CD4-positive, alpha-beta T cell (primary cell): ENCODE data around the gene ZNF804B. TPM values are rescaled to one million over a fixed set of nuclear protein-coding genes. Genes with fewer than 3 reads are reported as not detected.

ENCODE experiments used
- ATAC-seq: fragments of 200-7000 bp; cut with Tn5 transposase; one replicate; pipeline ENCODE4 v1.10.0; 2022; ENCODE audit warnings: mild to moderate bottlenecking; ENCODE audit not compliant: poor library complexity
- CTCF ChIA-PET: fragments of 350-600 bp; sonication (Branson Sonifier 250); formaldehyde crosslinking; loops from one replicate; lab custom pipeline; 2021; ENCODE audit warnings: antibody characterized with exemption, inconsistent platforms; lab: Charles Lee
- POLR2A ChIA-PET: fragments of 350-600 bp; sonication (Branson Sonifier 250); formaldehyde crosslinking; loops from one replicate; lab custom pipeline; 2021; ENCODE audit warnings: antibody characterized with exemption, inconsistent platforms; lab: Charles Lee
- DNase-seq, 14 experiments: peaks; one replicate each; pipeline ENCODE4 v3.0.0-alpha.2; 2013 to 2020; ENCODE audit warnings: mixed read lengths in 2 of 14
- H3K27ac ChIP-seq, 2 donors: one replicate each; pipeline versions ENCODE4 v1.5.1 to v1.7.0; 2013; ENCODE audit warnings: low read length in 2 of 2, low read depth in 1 of 2, mild to moderate bottlenecking in 1 of 2
- H3K27me3 ChIP-seq, 2 experiments: 1 replicate in 1 of 2; 2 replicates in 1 of 2; pipeline versions ENCODE4 v1.6.1 to v1.7.0; 2013; ENCODE audit warnings: low read length in 2 of 2, control low read depth in 1 of 2, mild to moderate bottlenecking in 1 of 2, moderate library complexity in 1 of 2; ENCODE audit not compliant: insufficient read depth in 2 of 2, control insufficient read depth in 1 of 2
- H3K36me3 ChIP-seq: one replicate; pipeline ENCODE4 v1.6.1; 2013; ENCODE audit warnings: low read length, control low read depth; ENCODE audit not compliant: insufficient read depth
- H3K4me1 ChIP-seq: one replicate; pipeline ENCODE4 v1.6.1; 2013; ENCODE audit warnings: low read length, control low read depth; ENCODE audit not compliant: insufficient read depth
- H3K4me3 ChIP-seq: one replicate; pipeline ENCODE4 v1.5.1; 2013; ENCODE audit warnings: mild to moderate bottlenecking, low read length, moderate library complexity
- H3K9me3 ChIP-seq, 2 experiments: 1 replicate in 1 of 2; 2 replicates in 1 of 2; pipeline versions ENCODE4 v1.6.1 to v1.7.0; 2013; ENCODE audit warnings: low read length in 2 of 2, mild to moderate bottlenecking in 2 of 2, control low read depth in 1 of 2, moderate library complexity in 1 of 2; ENCODE audit not compliant: control insufficient read depth in 1 of 2, insufficient read depth in 1 of 2
- H3K27ac Mint-ChIP-seq: one replicate; pipeline ENCODE4 v1.8.0; 2020; ENCODE audit warnings: mixed read lengths
- H3K27me3 Mint-ChIP-seq: one replicate; pipeline ENCODE4 v1.8.0; 2021; ENCODE audit warnings: mixed read lengths
- H3K36me3 Mint-ChIP-seq: one replicate; pipeline ENCODE4 v1.8.0; 2021; ENCODE audit warnings: low read depth, mixed read lengths
- H3K4me1 Mint-ChIP-seq: one replicate; pipeline ENCODE4 v1.8.0; 2021; ENCODE audit warnings: low read depth, mixed read lengths
- H3K4me3 Mint-ChIP-seq: one replicate; pipeline ENCODE4 v1.8.0; 2020; ENCODE audit warnings: mild to moderate bottlenecking, mixed read lengths
- H3K9me3 Mint-ChIP-seq: one replicate; pipeline ENCODE4 v1.8.0; 2020; ENCODE audit warnings: mixed read lengths
- CTCF ChIP-seq: fragments of 200-600 bp; IDR thresholded peaks from one replicate; pipeline ENCODE4 v1.8.0; 2022; ENCODE audit warnings: antibody characterized with exemption, mild to moderate bottlenecking
- intact Hi-C, 2 experiments: fragments of 100-400 bp; cut with DNase I in 1 of 2; cut with micrococcal nuclease in 1 of 2; formaldehyde crosslinking; loops; one replicate each; pipeline versions ENCODE4 v1.15.1 to v1.9.0; 2023 to 2025; cut with DNase I, micrococcal nuclease
- total RNA-seq, 174 experiments: library from RNA in 2 of 174; stranded (reverse) in 2 of 174; gene quantifications; one replicate each; pipeline ENCODE4 v1.2.3 and lab custom pipeline; 2021 to 2026

ZNF804B gene
- total RNA-seq, 2 experiments from 2014 or later, result not detected

- no peak for TF ChIP-seq CTCF
- no peaks in the 10 kb centered on the region for H3K36me3 ChIP-seq
- H3K36me3 Mint-ChIP-seq, result no peaks in the 10 kb centered on the region
- intact Hi-C loops, result no loop called here
- H3K27me3 Mint-ChIP-seq, result no peaks in the 10 kb centered on the region
- H3K9me3 Mint-ChIP-seq, result no peaks in the 10 kb centered on the region
- no peaks in the 10 kb centered on the region for H3K27me3 ChIP-seq
- no peak overlapping the region for H3K27ac ChIP-seq
- H3K4me1 Mint-ChIP-seq, result no peaks in the 10 kb centered on the region
- H3K4me3 Mint-ChIP-seq, result no peak overlapping the region
- H3K27ac Mint-ChIP-seq, result no peak overlapping the region
- no peak overlapping the region for H3K4me3 ChIP-seq
- DNase-seq, result no peak
- POLR2A ChIA-PET, result no interaction called here
- H3K4me1 ChIP-seq, result no peaks in the 10 kb centered on the region
- CTCF ChIA-PET, result no interaction called here
- no peaks in the 10 kb centered on the region for H3K9me3 ChIP-seq
- no peak for ATAC-seq
Measured at GRCh38 chr7:88746126-88746525, 13.4 kb upstream of the ZNF804B start.

- intact Hi-C loops, result no loop called here
- H3K36me3 ChIP-seq, result no peaks in the 10 kb centered on the region
- Mint-ChIP-seq H3K4me1 (no peaks in the 10 kb centered on the region), H3K36me3 (no peaks in the 10 kb centered on the region), H3K4me3 (no peak overlapping the region), H3K9me3 (no peaks in the 10 kb centered on the region), H3K27me3 (peaks cover 64% of the 10 kb centered on the region), H3K27ac (no peak overlapping the region)
- TF ChIP-seq CTCF, result no peak
- peaks cover 0 to 13% of the 10 kb centered on the region in 2 experiments for H3K9me3 ChIP-seq
- no peak for ATAC-seq
- H3K4me1 ChIP-seq, result no peaks in the 10 kb centered on the region
- DNase-seq, result no peak
- H3K4me3 ChIP-seq, result no peak overlapping the region
- H3K27me3 ChIP-seq, result peaks cover 18 to 37% of the 10 kb centered on the region in 2 experiments
- POLR2A ChIA-PET, result no interaction called here
- no peak overlapping the region for H3K27ac ChIP-seq
- CTCF ChIA-PET, result no interaction called here
Measured at GRCh38 chr7:88756802-88757201, 2.7 kb upstream of the ZNF804B start.

- H3K36me3 ChIP-seq, result no peaks in the 10 kb centered on the region
- no peak for TF ChIP-seq CTCF
- CTCF ChIA-PET, result no interaction called here
- POLR2A ChIA-PET, result no interaction called here
- H3K27me3 ChIP-seq, result peaks cover 19 to 37% of the 10 kb centered on the region in 2 experiments
- no peak for ATAC-seq
- Mint-ChIP-seq H3K4me3 (no peak overlapping the region), H3K27ac (no peak overlapping the region), H3K27me3 (peaks cover 69% of the 10 kb centered on the region), H3K36me3 (no peaks in the 10 kb centered on the region), H3K9me3 (no peaks in the 10 kb centered on the region), H3K4me1 (no peaks in the 10 kb centered on the region)
- no peak for DNase-seq
- intact Hi-C loops, result no loop called here
- H3K9me3 ChIP-seq, result peaks cover 0 to 13% of the 10 kb centered on the region in 2 experiments
- no peak overlapping the region for H3K4me3 ChIP-seq
- no peaks in the 10 kb centered on the region for H3K4me1 ChIP-seq
- H3K27ac ChIP-seq, result no peak overlapping the region
Measured at GRCh38 chr7:88757371-88757770, 2.1 kb upstream of the ZNF804B start.
